Measurements from ENCODE around the gene GPC3.

Gene GPC3

DNA sequence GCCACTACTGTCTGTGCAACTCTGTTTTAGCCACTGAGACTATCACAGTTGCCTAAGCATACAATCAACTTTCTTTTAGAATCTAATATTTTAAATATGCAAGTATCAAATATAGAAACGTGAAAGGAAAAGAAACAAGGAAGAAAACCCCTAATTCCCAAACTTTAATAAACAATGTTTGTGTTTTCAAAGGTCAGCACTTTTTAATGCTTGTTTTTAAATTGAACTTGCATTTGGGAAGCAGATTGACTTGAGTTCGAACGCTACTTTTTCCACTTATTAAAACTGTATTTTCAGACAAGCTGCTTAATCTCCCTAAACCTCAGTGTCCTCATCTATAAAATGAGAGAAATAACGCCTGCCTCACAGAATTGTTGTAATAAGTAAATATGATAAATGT is 384.3 kb downstream of the GPC3 start:
- no peak for DNase-seq (ENCODE audit: extremely low read depth, insufficient read length)
- Histone ChIP-seq H3K36me3 (ENCODE audit: control insufficient read depth, insufficient read depth, low read length) (no peaks in the 10 kb centered on the region), H3K27me3 (replicated peaks; ENCODE audit: control insufficient read depth, insufficient read depth, low read length) (no peaks in the 10 kb centered on the region), H3K4me3 (replicated peaks; ENCODE audit: low read depth, low read length) (no peak overlapping the region)
- TF ChIP-seq, protein P1, sequence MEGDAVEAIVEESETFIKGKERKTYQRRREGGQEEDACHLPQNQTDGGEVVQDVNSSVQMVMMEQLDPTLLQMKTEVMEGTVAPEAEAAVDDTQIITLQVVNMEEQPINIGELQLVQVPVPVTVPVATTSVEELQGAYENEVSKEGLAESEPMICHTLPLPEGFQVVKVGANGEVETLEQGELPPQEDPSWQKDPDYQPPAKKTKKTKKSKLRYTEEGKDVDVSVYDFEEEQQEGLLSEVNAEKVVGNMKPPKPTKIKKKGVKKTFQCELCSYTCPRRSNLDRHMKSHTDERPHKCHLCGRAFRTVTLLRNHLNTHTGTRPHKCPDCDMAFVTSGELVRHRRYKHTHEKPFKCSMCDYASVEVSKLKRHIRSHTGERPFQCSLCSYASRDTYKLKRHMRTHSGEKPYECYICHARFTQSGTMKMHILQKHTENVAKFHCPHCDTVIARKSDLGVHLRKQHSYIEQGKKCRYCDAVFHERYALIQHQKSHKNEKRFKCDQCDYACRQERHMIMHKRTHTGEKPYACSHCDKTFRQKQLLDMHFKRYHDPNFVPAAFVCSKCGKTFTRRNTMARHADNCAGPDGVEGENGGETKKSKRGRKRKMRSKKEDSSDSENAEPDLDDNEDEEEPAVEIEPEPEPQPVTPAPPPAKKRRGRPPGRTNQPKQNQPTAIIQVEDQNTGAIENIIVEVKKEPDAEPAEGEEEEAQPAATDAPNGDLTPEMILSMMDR (IDR thresholded peaks at IDR 0.05; ENCODE audit: insufficient read depth, low read length, poor library complexity, severe bottlenecking): no peak

DNA sequence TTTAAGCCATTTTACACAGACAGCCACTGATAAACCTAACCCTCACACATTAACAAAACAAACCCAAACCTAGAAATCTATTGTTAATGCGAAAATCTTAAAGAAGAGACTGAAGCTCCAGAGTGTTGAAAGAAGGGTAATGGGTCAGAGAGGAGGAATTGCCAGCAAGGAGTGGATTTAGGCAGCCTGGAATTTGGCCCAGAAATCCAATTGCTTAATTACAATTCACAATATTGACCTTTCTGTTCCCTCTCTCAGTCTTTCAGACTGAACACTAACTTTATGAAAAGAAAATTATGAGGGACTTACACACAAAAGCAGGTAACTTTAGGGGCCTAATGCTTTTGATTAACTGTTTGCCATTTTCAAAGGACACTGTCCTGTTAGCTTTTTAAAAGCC is 384.9 kb downstream of the GPC3 start:
- TF ChIP-seq, protein P1 (IDR thresholded peaks at IDR 0.05; ENCODE audit: insufficient read depth, low read length, poor library complexity, severe bottlenecking): no peak
- H3K27me3 ChIP-seq (replicated peaks; ENCODE audit: control insufficient read depth, insufficient read depth, low read length): no peaks in the 10 kb centered on the region
- no peak for DNase-seq (ENCODE audit: extremely low read depth, insufficient read length)

DNA sequence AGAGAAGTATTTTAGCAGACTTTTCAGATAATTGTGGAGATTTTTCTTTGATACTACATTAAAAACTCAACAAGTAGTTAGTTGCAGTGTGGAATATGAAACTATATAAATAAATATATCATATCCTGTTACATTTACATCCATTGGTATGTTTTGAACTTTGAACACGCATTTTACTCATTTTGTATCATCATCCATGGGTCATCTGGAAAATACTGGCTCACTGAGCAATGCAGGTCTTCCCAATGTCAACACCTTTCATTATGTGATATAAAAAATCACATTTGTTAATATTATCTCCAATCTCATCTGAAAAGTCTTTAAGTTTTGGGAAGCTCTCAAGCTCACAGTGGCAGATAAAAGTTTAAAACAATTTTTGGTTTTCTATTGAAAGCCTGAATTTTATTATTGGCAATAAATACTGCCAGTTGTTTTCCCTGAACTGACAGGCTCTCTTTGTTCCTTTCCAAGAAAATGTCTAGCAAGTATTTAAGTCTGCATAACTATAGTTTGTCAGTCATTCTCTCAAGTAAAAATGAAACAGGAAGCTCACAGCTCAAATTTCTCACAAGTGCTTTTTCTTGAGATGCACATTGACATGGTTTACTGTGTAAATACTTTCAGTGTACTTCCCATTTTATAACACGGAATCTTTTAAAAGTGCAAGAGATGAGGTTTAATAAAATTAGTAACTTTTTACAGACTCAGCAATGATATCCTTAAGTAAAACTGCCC is 386.6 kb downstream of the GPC3 start:
- H3K4me3 ChIP-seq (replicated peaks; ENCODE audit: low read depth, low read length): no peak overlapping the region
- TF ChIP-seq, protein P1 (IDR thresholded peaks at IDR 0.05; ENCODE audit: insufficient read depth, low read length, poor library complexity, severe bottlenecking): no peak
- no peak for DNase-seq (ENCODE audit: extremely low read depth, insufficient read length)
- no peaks in the 10 kb centered on the region for H3K36me3 ChIP-seq (ENCODE audit: control insufficient read depth, insufficient read depth, low read length)
- H3K27me3 ChIP-seq (replicated peaks; ENCODE audit: control insufficient read depth, insufficient read depth, low read length): no peaks in the 10 kb centered on the region

More for the DNA sequence above, 384.9 kb downstream of the GPC3 start:
- no peaks in the 10 kb centered on the region for H3K36me3 ChIP-seq (ENCODE audit: control insufficient read depth, insufficient read depth, low read length)
- H3K4me3 ChIP-seq (replicated peaks; ENCODE audit: low read depth, low read length): no peak overlapping the region

DNA sequence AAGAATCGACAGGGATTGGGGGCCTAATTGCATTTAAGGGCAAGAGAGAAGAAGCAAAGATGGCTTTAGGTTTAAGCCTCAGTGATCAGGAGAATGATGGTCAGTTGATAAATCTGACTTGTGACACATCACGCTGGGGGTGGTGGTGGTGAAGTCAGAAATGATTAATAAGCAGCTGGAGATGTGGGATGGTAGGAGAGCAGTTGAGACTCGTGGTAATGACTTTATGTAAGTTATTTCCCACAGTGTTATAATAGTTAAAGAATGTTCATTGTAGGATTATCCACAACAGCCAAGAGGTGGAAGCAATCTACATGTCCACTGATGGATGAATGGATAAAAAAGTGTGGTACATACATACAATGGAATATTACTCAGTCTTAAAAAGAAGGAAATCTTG is 391.2 kb downstream of the GPC3 start:
- TF ChIP-seq, protein P1 (IDR thresholded peaks at IDR 0.05; ENCODE audit: insufficient read depth, low read length, poor library complexity, severe bottlenecking): no peak
- no peaks in the 10 kb centered on the region for H3K27me3 ChIP-seq (replicated peaks; ENCODE audit: control insufficient read depth, insufficient read depth, low read length)
- H3K36me3 ChIP-seq (ENCODE audit: control insufficient read depth, insufficient read depth, low read length): no peaks in the 10 kb centered on the region
- no peak overlapping the region for H3K4me3 ChIP-seq (replicated peaks; ENCODE audit: low read depth, low read length)
- no peak for DNase-seq (ENCODE audit: extremely low read depth, insufficient read length)

DNA sequence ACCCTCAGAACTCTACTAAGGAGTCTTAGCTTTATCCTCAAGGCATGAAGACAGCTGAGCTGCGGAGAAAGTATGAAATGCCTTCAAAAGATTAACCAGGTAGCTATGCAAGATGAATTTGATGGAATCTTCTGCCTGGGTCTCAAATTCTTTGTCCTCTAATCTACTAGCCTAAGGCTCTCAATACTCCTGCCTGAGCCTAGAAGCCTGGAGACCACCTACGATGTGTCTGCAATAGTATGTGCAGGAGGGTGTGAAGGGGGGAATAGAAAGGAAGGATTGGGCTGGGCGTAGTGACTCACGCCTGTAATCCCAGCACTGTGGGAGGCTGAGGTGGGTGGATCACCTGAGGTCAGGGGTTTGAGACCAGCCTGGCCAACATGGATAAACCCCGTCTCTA is 391.9 kb downstream of the GPC3 start:
- DNase-seq (ENCODE audit: extremely low read depth, insufficient read length): no peak
- H3K36me3 ChIP-seq (ENCODE audit: control insufficient read depth, insufficient read depth, low read length): no peaks in the 10 kb centered on the region
- H3K4me3 ChIP-seq (replicated peaks; ENCODE audit: low read depth, low read length): no peak overlapping the region
- H3K27me3 ChIP-seq (replicated peaks; ENCODE audit: control insufficient read depth, insufficient read depth, low read length): no peaks in the 10 kb centered on the region
- TF ChIP-seq, protein P1 (IDR thresholded peaks at IDR 0.05; ENCODE audit: insufficient read depth, low read length, poor library complexity, severe bottlenecking): no peak
